KOPT-K1 (cell line): ENCODE measurements around the gene COL11A1.
"Not testable (repeated sequence)": the region's sequence is repeated elsewhere in the genome, so short reads cannot be mapped to it uniquely, and the experiment has no call there.

Experiments
- H3K27ac ChIP-seq: fragments of 200-600 bp; sonication (generic); 2 replicates; pipeline ENCODE4 v1.5.1; 2016; ENCODE audit warnings: antibody characterized with exemption, mild to moderate bottlenecking, low read depth, low read length; ENCODE audit not compliant: poor library complexity, severe bottlenecking
- H3K36me3 ChIP-seq: fragments of 200-600 bp; sonication (generic); 2 replicates; pipeline ENCODE4 v1.5.1; 2017; ENCODE audit warnings: antibody characterized with exemption, mild to moderate bottlenecking, low read length, moderate library complexity; ENCODE audit not compliant: insufficient read depth
- H3K9me3 ChIP-seq: fragments of 200-600 bp; sonication (generic); 2 replicates; pipeline ENCODE4 v1.5.1; 2017; ENCODE audit warnings: antibody characterized with exemption, low read length, mild to moderate bottlenecking; ENCODE audit not compliant: insufficient read depth, poor library complexity, severe bottlenecking

Gene COL11A1

GRCh38 chr1:102852613-102853012, 255.7 kb downstream of the COL11A1 start:
- Histone ChIP-seq H3K36me3 (no peaks in the 10 kb centered on the region), H3K9me3 (no peaks in the 10 kb centered on the region), H3K27ac (no peak overlapping the region)

GRCh38 chr1:102851616-102852015, 256.7 kb downstream of the COL11A1 start:
- no peaks in the 10 kb centered on the region for H3K9me3 ChIP-seq
- no peak overlapping the region for H3K27ac ChIP-seq
- no peaks in the 10 kb centered on the region for H3K36me3 ChIP-seq

GRCh38 chr1:102842606-102843005, 265.7 kb downstream of the COL11A1 start:
- Histone ChIP-seq H3K36me3 (no peaks in the 10 kb centered on the region), H3K27ac (no peak overlapping the region), H3K9me3 (no peaks in the 10 kb centered on the region)

GRCh38 chr1:102840741-102841140, 267.6 kb downstream of the COL11A1 start:
- no peak overlapping the region for H3K27ac ChIP-seq
- no peaks in the 10 kb centered on the region for H3K36me3 ChIP-seq
- H3K9me3 ChIP-seq = no peaks in the 10 kb centered on the region

DNA sequence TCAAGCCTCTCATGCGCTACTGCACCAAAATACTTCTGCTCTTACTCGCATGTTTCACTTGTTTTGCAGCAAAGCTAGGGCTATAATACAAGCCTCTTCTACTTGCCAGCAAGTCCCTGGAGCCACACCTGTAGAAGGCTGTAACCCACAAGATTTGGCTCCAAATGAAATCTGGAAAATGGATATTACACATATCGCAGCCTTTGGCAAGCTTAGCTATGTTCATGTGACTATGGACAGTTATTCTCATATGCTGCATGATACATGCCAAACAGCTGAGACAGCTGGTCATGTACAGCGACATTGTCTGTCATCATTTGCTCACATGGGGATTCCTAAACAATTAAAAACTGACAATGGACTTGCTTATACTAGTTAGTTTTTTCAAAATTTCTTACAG, 270.3 kb downstream of the COL11A1 start:
- no peaks in the 10 kb centered on the region for H3K36me3 ChIP-seq
- H3K27ac ChIP-seq = no peak overlapping the region
- no peaks in the 10 kb centered on the region for H3K9me3 ChIP-seq

DNA sequence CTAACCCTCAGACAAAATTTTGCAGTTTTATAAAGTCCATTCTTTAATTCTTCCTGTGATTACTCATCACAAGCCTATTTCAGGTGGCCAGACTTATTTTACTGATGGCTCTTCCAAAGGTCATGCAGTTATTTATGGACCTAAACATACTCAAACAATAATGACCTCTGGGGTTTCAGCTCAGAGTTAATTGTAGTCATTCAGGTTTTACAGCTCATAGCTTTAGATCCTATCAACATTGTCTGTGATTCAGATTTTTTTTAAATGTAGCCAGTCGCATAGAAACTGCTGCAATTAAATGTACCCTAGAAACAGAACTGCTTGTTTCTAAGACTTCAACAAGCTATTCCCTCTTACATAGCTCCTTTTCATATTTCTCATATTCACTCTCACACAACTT, 270.8 kb downstream of the COL11A1 start:
- no peak overlapping the region for H3K27ac ChIP-seq
- H3K9me3 ChIP-seq = no peaks in the 10 kb centered on the region
- H3K36me3 ChIP-seq = no peaks in the 10 kb centered on the region

- Histone ChIP-seq H3K36me3 (no peaks in the 10 kb centered on the region), H3K27ac (no peak overlapping the region), H3K9me3 (no peaks in the 10 kb centered on the region)
Observed at GRCh38 chr1:102836991-102837390, 271.3 kb downstream of the COL11A1 start.

- Histone ChIP-seq H3K36me3 (no peaks in the 10 kb centered on the region), H3K9me3 (no peaks in the 10 kb centered on the region), H3K27ac (no peak overlapping the region)
Observed at GRCh38 chr1:102834688-102835320, 273.5 kb downstream of the COL11A1 start.

- no peaks in the 10 kb centered on the region for H3K36me3 ChIP-seq
- H3K27ac ChIP-seq = no peak overlapping the region
- H3K9me3 ChIP-seq = no peaks in the 10 kb centered on the region
Observed at GRCh38 chr1:102833151-102833550, 275.2 kb downstream of the COL11A1 start.

DNA sequence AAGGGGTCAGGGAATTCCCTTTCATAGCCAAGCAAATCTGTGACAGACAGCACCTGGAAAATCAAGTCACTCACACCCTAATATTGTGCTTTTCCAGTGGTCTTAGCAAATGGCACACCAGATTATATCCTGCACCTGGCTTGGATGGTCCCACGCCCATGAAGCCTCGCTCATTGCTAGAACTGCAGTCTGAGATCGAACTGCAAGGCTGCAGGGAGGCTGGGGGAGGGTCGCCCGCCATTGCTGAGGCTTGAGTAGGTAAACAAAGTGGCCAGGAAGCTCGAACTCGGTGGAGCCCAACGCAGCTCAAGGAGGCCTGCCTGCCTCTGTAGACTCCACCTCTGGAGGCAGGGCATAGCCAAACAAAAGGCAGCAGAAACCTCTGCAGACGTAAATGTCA, 281.6 kb downstream of the COL11A1 start:
- not testable (repeated sequence) for H3K36me3 ChIP-seq, H3K27ac ChIP-seq, H3K9me3 ChIP-seq
